Renal pelvis (tissue), 3 donors: ENCODE results near the gene C1orf185. TPM values are rescaled to one million over a fixed set of nuclear protein-coding genes. Genes with fewer than 3 reads are reported as not detected.

Source experiments
- polyA plus RNA-seq, 3 donors: library from polyadenylated mRNA; unstranded; fragments of 120-200 nt; gene quantifications; one replicate each; pipeline ENCODE4 v1.2.1, GENCODE V29; 2013; ENCODE audit not compliant: insufficient read length in 3 of 3

Gene C1orf185
- polyA plus RNA-seq, 3 donors: not detected

Other genes with a start within 250 kb of the C1orf185 start
- gene FAF1, start 142.0 kb upstream of the C1orf185 start, polyA plus RNA-seq: 10 to 100 TPM; 52.6 to 64.8 (median 58.6) TPM
- gene CDKN2C, start 132.0 kb upstream of the C1orf185 start, polyA plus RNA-seq: 10 to 100 TPM in 2 of 3 donors, 1 to 10 TPM in 1; 6.9 to 10.5 (median 10.1) TPM
- 100 to 1,000 TPM; 119 to 124 (median 119) TPM for gene RNF11, start 134.0 kb downstream of the C1orf185 start, polyA plus RNA-seq
- gene TTC39A, start 228.3 kb downstream of the C1orf185 start, polyA plus RNA-seq: 10 to 100 TPM in 1 of 3 donors, 1 to 10 TPM in 2; 9.0 to 12.3 (median 9.6) TPM